GM21526 (cell line): ENCODE data around the gene TSSK3.
A peak's percentile ranks its signal among the peaks of the same experiment; 100 is the strongest.
"Not testable (repeated sequence)": the region's sequence is repeated elsewhere in the genome, so short reads cannot be mapped to it uniquely, and the experiment has no call there.

Source experiments
- ATAC-seq: cut with Tn5 transposase; IDR thresholded peaks from one replicate; pipeline ENCODE4 v1.9.1; 2021; ENCODE audit warnings: moderate library complexity; ENCODE audit not compliant: unreplicated experiment, low FRiP score

The TSSK3 gene

DNA sequence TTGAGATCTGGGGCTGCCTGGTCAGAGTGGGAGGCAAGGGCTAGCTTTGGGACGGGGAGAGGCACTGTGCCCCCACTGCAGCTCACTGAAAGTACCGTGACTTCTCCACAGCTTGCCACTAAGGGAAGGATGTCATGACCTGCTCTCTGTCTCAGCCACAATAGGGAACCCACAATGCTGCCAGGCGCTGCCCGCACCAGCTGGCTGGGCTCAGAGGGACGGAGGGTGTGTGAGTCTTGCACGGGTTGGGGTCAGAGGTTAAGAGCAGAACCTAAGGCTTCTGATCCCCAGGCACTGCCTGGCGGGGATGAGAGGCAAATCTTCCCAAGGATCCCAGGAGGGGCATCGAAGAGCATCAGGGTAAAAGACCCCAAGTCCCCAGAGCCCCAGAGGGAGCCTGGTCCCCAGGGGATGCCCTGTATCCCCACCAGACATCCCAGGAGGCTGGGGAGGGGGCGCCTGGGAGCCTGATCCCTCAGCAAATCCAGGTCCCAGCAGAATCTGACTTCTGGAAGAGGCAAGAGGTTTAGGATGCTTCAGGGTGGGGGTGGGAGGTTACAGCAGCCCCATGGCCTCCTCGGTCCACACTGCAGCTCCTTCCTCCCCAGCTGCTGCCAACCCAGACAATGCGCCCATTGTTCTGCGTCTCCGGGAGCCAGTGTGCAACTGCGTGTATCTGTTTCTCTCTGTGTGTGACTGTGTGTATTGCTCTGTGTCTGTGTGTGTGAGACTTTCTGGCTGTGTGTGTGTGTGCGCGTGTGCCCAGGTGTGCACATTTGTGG lies 24.3 kb upstream of the TSSK3 start:
- no peak for ATAC-seq

DNA sequence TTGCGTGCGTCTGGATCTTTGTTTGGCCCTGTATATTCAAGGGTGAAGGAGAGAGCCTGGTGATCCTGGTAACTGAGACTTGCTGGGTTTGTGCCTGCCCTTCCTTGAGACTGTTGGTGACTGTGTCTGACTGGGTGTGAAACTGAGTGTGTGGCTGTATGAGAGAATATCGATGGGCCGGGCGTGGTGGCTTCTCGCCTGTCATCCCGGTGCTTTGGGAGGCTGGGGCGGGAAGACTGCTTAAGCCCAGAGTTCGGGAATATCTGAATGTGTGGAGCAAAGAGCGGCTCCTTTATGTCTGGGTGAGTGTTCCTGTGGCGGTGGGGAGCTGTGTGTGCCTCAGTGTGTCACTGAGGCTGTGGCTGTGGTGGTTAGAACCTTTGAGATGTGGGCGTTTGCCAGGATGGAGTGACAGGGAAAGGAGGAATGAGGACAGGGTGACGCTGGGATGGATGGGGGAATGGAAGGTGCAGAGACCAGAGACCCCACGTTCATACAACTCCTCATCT lies 23.6 kb upstream of the TSSK3 start:
- no peak for ATAC-seq

DNA sequence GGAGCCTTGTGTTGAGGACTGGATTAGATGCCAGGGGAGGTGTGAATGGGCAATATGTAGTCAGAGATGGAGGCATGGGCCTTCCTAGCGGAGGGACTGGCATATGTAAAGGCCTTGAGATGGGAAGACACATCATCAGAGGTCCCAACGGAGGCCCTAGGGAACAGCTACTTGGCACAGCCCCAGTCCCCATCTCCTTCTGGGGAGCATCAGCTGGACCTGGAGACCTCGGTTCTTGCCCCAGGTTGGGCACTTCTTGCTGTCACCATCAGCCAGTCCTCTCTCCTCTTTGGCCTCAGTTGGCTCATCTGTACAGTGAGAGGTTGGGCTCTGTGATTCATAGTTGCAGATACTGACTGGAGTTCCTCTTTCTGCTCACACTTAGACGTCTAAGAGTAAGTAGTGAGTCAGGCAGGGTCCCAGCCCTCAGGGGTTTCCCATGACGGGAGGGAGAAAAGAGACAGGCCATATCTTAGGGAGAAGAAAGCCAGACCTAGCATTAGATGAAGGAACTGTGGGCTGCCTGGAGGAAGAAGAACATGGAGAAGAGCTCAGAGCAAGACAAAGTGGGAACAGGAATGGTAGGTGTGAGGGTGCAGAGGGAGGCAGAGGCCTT lies 22.9 kb upstream of the TSSK3 start:
- ATAC-seq, result no peak

DNA sequence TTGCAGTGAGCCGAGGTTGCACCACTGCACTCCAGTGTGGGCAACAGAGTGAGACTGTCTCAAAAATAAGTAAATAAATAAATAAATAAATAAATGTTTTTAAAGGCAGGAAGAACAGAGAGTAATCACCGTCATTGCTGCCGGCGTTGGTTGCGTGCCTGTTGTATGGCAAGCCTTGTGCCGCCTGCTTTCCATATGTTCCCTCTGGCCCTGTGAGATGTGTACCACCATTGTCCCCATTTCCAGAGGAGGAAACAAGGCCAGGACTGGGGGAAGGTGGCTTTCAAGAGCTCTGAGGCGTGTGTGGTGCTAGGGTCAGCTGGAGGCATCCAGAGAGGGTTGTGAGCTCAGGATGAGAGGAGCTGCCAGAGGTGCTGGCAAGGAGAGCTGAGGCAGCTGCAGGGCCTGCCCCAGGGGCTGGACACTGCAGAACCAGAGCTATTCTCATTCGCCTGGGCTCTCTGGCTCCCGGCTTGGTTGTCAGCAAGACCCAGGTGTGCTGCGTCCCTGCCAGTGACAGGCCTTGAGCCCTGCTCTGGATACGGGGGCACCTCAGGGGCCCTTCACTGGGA lies 21.1 kb upstream of the TSSK3 start:
- no peak for ATAC-seq

DNA sequence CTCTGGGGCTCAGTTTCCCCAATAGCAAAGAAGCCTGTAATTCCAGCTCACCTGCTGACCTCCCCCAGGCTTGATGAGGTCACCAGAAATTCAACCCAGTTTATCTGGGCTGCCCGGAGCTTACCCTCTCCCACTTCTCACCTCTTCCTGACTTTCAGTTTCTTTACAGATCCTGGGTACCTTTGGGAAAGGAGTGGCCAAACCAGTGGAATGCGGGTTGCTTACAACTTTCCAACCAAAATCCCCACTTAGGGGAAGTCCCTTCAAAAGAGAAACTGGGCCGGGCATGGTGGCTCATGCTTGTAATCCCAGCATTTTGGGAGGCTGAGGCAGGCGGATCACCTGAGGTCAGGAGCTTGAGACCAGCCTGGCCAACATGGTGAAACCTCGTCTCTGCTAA lies 20.4 kb upstream of the TSSK3 start:
- no peak for ATAC-seq

DNA sequence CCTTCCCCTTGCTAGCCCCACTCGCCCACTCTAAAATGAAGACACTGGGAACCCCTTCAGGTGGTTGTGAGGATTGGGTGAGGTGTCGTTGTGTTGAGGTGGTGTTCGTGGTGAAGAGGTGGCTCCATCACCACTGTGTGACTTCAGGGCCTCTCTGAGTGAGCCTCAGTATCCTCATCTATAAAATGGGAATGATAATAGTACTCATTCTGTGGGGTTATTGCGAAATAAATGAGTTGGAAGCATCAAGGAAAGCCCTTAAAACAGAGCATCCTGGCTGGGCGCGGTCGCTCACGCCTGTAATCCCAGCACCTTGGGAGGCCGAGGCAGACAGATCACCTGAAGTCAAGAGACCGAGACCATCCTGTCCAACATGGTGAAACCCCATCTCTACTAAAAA lies 19.6 kb upstream of the TSSK3 start:
- ATAC-seq, result no peak

DNA sequence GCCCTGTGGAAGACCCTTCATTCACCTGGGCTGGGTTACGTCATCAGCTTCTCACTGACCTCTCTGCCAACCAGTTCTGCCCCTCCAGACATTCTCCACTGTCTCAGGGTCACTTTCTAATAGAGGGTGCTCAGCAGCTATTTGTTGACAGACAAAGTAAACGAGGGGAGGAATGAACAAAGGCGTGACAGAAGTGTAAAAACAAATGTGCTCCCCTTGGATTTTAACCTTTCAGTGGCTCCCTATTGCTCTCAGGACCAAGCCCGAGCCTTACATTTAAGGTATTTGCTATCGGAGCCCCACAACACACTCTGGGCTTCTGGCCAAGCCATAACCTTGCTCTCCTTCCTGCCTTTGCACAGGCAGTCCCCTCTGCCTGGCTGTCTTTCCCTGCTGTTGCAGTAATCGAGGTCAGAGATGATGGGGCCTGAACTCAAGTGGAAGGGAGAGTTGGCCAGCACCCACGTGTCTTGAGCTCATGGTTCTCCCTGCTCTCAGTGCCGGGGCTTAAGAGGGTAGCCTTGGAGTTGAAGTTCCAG lies 17.0 kb upstream of the TSSK3 start:
- no peak for ATAC-seq

DNA sequence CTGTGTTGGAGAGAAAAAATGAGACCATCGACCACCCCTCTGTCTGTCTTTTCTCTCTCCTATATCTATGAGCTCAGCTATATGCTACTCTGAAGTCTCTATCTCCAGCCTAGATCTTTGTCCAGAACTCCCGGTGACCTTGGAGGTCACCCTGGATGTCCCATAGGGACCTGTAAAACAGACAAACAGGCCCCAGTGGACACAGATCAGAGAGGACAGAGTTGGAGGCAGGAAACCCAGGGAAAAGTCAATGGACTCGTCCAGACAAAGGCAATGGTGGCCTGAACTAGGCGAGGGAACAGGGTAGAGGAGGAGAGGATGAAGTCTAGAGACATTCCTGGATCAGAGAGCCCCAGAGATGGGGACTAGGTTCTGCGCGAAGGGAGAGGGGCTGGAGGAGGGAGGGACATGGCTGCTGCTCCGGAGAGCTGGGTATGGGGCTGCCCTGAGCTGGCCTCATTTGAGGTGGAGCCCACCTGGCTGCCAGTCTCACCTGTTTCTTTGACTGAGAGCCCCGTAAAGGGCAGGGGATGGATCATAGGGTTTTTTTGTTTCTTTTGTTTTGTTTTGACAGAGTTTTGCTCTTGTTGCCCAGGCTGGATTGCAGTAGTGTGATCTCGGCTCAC lies 15.7 kb upstream of the TSSK3 start:
- ATAC-seq, result no peak

DNA sequence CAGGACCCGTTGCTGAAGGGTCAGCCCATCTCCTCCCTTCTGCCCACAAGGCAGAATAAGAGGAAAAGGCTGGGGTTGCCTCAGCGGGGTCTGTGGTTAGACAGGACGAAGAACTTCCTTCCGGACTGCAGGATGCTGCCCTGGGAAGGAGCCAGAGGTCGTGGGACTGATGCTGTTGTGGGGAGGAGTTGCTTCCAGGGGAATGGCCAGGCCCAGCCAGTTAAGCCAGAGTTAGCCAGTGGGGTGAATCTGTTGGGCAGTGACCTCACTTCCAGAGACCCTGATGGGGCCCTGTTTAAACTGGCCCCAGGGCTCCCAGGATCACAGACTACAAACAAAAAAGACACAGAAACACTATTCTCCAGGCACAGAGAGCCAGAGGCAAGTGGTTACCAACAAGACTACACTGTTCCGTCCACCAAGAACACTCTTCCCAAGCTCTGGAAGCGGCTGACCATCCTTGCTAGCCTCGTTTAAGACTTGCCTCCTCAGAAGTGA lies 13.1 kb upstream of the TSSK3 start:
- ATAC-seq, result no peak

DNA sequence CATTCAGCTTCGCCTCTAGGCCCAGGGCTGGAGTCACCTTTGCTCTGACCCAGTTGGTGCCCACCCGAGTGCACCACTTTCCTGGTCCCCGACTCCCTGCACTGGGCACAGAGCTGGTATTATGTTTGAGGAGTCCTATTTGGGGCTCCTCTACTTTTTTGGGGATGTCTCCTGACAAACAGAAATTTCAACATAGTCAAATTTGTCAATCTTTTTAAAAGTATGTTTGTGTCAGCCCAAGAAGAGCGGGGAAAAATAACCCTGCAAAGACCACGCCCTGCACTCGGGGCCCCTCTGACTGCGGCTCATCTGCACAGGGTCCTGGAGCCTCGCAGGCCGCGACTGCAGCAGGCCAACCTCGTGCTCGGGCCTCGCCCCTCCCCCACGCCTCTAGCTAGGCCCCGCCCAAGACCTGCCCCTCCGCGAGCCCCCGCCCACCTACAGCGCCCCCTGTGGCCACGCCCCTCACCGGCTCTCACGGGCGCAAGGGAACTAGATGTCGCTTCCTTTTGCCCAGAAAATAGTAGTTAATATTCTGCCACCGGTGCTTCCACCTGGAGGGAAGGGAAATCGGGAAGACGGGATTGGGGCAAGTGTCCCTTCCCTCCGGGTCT lies 11.4 kb upstream of the TSSK3 start:
- ATAC-seq, result peak; percentile 28

DNA sequence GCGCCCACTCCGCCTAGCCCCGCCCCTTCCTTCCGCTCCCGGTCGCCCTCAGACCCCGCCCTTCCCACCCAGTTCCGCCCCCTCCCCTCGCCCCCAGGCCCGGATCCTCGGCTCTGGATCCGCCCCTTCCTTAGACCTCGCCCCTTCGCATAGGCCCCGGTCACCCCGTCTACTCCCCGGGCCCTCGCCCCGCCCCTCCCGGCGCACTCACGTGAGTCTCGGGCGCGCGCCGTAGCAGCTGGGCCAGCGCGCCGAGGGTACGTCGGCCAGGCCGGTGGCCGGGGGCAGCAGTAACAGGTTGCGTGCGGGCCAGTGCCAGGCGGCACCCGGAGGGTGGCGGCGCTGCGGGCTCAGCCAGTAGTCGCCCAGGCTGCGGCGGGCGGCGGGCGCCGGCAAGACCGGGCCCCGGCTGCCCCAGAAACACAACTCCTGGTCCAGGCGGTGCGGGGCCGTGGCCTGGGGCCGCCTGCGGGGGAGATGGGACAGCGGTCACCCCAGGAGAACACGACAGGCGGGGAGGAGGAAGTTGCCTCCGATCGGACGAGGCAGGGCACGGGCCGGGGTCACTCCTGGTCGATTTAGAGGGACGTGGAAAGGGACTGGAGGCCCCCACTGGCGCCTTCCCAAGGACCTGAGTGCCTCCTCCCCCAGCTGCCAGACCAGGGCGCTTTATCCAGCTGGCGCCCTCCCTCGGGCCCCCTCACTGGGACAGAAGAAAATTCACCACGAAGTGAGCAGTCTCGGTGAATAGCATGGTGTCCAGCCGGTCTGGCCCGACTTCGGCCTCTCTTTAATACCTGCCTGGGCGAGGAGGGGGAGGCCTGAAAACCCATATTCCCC lies 10.7 kb upstream of the TSSK3 start:
- peak; percentile 65 for ATAC-seq

DNA sequence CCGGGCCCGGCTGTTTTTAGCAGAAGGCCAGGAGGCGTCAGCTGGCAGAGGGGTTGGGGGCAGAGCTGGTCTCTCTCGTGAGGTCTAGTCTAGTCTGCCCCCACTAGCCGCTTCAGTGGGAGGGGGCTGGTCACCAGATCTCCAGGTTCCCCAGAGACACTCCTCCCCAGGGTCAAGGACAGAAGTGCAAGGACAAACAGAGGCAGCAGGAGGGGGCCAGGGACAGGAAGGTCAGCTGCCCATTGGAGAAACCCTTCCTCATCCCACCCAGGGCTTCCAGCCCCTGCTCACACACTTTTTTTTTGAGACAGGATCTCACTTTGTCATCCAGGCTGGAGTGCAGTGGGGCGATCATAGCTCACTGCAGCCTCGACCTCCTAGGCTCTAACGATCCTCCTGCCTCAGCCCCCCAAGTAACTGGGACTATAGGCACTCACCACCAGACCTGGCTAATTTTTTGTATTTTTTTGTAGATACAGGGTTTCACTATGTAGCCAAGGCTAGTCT lies 10.0 kb upstream of the TSSK3 start:
- ATAC-seq, result no peak

DNA sequence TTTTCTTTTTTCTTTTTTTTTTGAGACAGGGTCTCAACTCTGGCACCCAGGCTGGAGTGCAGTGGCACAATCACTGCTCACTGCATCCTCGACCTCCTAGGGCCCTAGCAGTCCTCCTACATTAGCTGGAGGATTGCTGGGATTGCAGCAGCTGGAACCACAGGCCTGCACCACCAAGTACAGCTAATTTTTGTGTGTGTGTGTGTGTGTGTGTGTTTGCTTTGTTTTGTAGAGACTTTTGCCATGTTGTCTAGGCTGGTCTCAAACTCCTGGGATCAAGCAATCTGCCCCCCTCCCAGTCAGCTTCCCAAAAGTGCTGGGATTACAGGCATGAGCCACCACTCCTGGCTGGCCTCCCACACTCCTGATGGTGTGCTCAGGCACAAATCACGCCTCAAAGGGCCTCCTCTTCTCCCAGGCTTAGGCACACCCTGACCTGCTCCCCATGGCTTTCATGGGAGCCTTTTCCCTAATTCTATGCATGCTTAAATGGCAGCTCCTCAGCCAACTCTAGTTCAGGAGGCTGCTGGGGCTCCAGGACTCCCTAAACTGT lies 9.4 kb upstream of the TSSK3 start:
- no peak for ATAC-seq

DNA sequence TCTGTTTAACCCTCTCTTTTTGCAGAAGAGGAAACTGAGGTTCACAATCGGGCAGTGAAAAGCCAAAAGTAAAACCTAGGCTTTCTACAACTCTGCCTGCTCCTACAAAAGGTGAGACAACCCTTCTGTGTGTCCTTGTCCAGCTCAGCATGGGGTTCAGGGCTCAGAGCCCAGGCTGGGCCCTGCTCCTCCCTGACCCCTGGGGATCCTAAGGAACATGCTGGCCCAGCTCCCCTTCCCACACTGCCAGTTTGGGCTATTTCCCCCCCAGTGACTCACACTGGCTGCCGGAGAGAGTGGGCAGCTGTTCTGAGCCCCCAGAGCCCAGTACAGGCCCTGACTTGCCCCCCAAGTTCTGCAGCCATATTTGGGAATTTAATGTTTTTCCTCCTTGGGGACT lies 8.9 kb upstream of the TSSK3 start:
- no peak for ATAC-seq

DNA sequence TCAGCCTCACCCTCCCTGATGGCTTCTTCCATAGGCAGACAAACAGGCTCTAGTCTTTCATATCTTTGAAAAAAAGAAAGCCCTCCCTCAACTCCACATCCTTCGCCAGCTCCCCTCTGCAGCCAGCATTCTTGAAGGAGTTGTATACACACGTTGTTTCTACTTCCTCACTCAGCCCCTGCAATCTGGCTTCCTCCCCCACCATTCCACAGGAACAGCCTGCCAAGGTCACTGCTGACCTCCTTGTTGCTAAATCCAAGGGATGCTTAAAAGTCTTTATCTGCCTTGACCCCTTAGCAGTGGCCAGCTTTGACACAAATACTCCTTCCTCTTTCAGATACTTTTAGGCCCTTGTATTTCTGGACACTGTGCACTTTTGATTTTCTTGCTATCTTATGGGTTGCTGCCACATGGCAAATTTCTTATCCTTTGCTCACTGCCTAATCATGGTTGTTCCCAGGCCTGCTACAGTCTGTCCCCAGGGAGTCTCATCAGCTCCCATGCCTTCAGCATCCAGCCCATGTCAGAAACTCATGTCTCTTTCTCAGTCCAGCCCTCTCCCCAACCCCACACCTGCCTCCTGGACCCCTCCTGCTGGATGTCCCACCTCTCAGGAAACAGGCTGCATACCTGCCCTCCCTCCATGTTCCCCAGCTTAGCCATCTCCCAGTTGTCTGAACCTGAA lies 8.3 kb upstream of the TSSK3 start:
- ATAC-seq, result no peak

DNA sequence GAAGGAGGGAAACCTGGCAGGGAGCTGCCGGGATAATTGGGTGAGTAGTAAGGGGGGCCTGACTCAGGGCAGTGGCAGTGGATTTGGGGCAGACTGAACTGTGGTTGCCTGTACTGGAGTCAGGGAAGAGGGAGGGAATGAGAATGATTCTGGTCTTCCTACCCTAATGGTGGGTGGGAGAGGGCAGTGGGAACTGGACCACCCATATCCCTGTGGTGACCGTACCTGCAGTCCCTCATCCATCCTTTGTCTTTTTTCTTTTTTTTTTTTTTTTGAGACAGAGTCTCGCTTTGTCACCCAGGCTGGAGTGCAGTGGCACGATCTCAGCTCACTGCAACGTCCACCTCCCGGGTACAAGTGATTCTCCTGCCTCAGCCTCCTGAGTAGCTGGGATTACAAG lies 6.6 kb upstream of the TSSK3 start:
- ATAC-seq, result not testable (repeated sequence)

DNA sequence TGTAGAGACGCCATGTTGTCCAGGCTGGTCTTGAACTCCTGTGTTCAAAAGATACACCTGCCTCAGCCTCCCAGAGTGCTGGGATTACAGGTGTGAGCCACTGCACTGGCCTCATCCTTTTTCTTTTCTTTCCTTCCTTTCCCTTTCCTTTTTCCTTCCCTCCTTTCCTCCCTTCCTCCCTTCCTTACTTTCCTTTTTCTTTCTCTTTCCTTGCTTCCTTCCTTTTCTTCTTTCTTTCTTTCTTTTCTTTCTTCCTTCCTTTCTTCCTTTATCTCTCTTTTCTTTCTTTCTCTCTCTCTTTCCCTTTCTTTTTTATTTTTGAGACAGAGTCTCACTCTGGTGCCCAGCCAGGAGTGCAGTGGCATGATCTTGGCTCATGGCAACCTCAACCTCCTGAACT lies 5.9 kb upstream of the TSSK3 start:
- ATAC-seq, result no peak

DNA sequence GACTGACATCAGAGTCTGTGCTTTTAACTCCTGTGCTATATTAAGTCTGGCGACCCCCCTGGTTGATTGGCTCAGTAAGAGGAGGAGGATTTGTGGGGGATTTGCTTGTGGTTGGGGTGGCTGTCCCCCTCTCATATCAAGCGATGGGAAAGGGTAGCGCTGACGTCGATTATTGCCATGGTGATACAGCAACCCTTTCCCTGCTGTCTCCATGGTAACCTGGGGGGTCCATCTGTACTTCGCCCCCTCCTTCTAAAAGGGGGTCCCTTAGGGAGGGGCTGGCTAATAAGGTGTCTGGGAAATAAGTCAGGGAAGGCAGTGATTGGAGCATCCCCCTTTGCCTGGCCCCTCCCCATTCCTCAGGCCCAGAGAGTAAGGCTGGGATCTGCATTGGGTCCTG lies 4.7 kb upstream of the TSSK3 start:
- ATAC-seq, result no peak

DNA sequence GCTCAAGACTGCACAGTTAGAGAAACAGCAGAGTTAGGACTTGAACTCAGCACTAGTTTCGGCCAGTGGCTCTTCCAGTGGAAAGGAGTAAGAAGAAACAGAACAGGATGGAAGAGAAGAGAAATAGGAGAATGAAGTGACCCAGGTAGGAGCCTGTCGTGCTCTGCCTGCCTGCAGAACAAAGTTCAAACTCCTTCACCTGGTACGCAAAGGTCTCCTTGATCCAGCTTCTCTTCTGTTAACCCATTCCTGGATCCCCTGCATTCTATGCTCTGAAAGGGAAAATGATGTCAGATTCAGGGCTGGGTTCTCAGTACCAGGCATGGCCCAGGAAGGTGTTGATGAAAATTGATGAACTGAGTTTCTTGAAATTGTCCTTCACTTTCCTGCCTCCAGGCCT lies 3.9 kb upstream of the TSSK3 start:
- ATAC-seq, result no peak
